BLaER1 treated with 17β-estradiol and CSF1 and Interleukin-3, amounts not matched to agents 10 nM and 100 nM (cell line): ENCODE data around the gene POLDIP2.
A peak's percentile ranks its signal among the peaks of the same experiment; 100 is the strongest.
"Not testable (repeated sequence)": the region's sequence is repeated elsewhere in the genome, so short reads cannot be mapped to it uniquely, and the experiment has no call there.

Experiments used
- H3K27ac ChIP-seq, 11 experiments: shearing (Covaris generic); formaldehyde crosslinking; 2 replicates each; pipeline ENCODE4 v1.8.1; 2022
- H3K27me3 ChIP-seq, 11 experiments: shearing (Covaris generic); formaldehyde crosslinking; 2 replicates each; pipeline ENCODE4 v1.8.1; 2022
- H3K36me3 ChIP-seq, 11 experiments: shearing (Covaris generic); formaldehyde crosslinking; 2 replicates each; pipeline ENCODE4 v1.8.1; 2022
- H3K4me1 ChIP-seq, 10 experiments: shearing (Covaris generic); formaldehyde crosslinking; 2 replicates each; pipeline ENCODE4 v1.8.1; 2022
- H3K4me2 ChIP-seq, 11 experiments: shearing (Covaris generic); formaldehyde crosslinking; 2 replicates each; pipeline ENCODE4 v1.8.1; 2022
- H3K4me3 ChIP-seq, 10 experiments: shearing (Covaris generic); formaldehyde crosslinking; 2 replicates each; pipeline ENCODE4 v1.8.1; 2022
- H3K9ac ChIP-seq, 11 experiments: shearing (Covaris generic); formaldehyde crosslinking; 2 replicates each; pipeline ENCODE4 v1.8.1; 2022
- H3K9me3 ChIP-seq, 11 experiments: shearing (Covaris generic); formaldehyde crosslinking; replicated peaks in 1 of 11; 2 replicates each; pipeline ENCODE4 v1.8.1; 2022
- H4K20me1 ChIP-seq, 11 experiments: shearing (Covaris generic); formaldehyde crosslinking; 2 replicates each; pipeline ENCODE4 v1.8.1; 2022
- Cebpa-rat ChIP-seq, 11 experiments: shearing (Covaris generic); IDR thresholded peaks; 2 replicates each; pipeline ENCODE4 v1.8.1; 2022

The POLDIP2 gene

DNA sequence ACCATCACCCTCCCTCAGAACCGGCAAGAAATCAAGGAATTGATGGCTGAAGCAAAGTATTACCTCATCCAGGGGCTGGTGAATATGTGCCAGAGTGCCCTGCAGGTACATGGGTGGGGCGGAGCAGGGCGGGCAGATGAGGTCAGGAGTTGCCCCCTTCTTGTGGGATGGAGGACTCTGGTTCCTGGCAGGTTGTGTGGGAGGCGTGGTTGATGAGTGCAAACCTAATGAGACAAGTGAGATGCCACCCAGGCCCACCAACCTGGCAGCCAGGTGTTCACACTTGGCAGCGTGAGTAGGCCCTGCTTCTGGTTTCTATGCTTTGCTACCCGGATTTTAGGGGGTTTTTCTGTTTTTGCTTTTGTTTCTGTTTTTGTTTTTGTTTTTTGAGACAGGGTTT is 17.0 kb downstream of the POLDIP2 start:
- peaks cover 12 to 32% (median 15%) of the 10 kb centered on the region in 10 experiments for H3K4me1 ChIP-seq
- no peak overlapping the region for H3K27ac ChIP-seq
- H4K20me1 ChIP-seq, result peaks cover 0 to 56% (median 43%) of the 10 kb centered on the region in 11 experiments; a peak in 14 of 22 replicates
- H3K9me3 ChIP-seq, result no peaks in the 10 kb centered on the region
- no peak overlapping the region for H3K4me3 ChIP-seq
- no peaks in the 10 kb centered on the region for H3K27me3 ChIP-seq
- no peak for TF ChIP-seq Cebpa-rat (IDR thresholded peaks at IDR 0.05)
- no peak overlapping the region; a peak in 1 of 22 replicates for H3K9ac ChIP-seq
- H3K4me2 ChIP-seq, result no peak overlapping the region
- H3K36me3 ChIP-seq, result peaks cover 52 to 72% (median 60%) of the 10 kb centered on the region in 11 experiments

DNA sequence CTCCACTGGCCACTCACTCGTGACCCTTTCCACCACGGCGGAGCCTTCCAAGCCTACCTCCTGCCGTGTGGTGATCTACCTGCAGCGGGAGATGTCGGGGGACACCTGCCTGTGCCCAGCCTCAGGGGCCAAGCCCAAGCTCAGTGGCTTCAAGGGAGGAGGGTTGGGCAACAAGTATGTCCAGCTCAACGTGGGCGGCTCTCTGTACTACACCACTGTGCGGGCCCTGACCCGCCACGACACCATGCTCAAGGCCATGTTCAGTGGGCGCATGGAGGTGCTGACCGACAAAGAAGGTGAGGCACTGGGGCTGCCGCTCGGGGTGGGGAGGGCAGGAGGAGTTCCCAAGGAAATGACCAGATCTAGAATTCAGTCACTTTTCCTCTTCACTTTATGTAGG is 17.9 kb downstream of the POLDIP2 start:
- no peak overlapping the region for H3K27ac ChIP-seq
- H4K20me1 ChIP-seq, result peaks cover 0 to 47% (median 38%) of the 10 kb centered on the region in 11 experiments; a peak in 14 of 22 replicates
- H3K9ac ChIP-seq, result no peak overlapping the region
- H3K4me2 ChIP-seq, result no peak overlapping the region
- H3K4me1 ChIP-seq, result peaks cover 16 to 26% (median 20%) of the 10 kb centered on the region in 10 experiments
- H3K36me3 ChIP-seq, result peaks cover 42 to 62% (median 50%) of the 10 kb centered on the region in 11 experiments
- TF ChIP-seq Cebpa-rat (IDR thresholded peaks at IDR 0.05), result no peak
- H3K27me3 ChIP-seq, result no peaks in the 10 kb centered on the region
- no peaks in the 10 kb centered on the region for H3K9me3 ChIP-seq
- no peak overlapping the region for H3K4me3 ChIP-seq

DNA sequence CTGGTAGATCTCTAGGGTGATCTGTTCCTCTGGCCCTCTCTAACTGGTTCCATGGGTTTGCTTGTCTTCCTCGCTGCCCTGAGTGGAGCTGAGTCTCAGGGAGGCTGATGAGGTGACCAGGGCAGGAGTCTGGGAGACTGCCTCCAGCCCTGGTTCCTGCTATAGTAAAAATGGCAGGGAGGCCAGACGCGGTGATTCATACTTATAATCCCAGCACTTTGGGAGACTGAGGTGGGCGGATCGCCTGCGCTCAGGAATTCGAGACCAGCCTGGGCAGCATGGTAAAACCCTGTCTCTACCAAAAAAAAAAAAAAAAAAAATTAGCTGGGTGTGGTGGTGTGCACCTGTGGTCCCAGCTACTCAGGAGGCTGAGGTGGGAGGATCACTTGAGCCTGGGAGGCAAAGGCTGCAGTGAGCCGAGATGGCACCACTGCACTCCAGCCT is 18.5 kb downstream of the POLDIP2 start:
- H3K4me3 ChIP-seq, H3K27me3 ChIP-seq, H3K27ac ChIP-seq, H3K4me2 ChIP-seq, H3K9me3 ChIP-seq: not testable (repeated sequence)
- Histone ChIP-seq H3K36me3 (peaks cover 36 to 56% (median 44%) of the 10 kb centered on the region in 11 experiments), H4K20me1 (peaks cover 0 to 44% (median 33%) of the 10 kb centered on the region in 11 experiments; a peak in 14 of 22 replicates), H3K9ac (0 out of 22 replicates have a peak overlapping the region, but pooled peaks of 1 of the 11 experiments have one; percentile 7), H3K4me1 (peaks cover 23 to 32% (median 26%) of the 10 kb centered on the region in 10 experiments)

DNA sequence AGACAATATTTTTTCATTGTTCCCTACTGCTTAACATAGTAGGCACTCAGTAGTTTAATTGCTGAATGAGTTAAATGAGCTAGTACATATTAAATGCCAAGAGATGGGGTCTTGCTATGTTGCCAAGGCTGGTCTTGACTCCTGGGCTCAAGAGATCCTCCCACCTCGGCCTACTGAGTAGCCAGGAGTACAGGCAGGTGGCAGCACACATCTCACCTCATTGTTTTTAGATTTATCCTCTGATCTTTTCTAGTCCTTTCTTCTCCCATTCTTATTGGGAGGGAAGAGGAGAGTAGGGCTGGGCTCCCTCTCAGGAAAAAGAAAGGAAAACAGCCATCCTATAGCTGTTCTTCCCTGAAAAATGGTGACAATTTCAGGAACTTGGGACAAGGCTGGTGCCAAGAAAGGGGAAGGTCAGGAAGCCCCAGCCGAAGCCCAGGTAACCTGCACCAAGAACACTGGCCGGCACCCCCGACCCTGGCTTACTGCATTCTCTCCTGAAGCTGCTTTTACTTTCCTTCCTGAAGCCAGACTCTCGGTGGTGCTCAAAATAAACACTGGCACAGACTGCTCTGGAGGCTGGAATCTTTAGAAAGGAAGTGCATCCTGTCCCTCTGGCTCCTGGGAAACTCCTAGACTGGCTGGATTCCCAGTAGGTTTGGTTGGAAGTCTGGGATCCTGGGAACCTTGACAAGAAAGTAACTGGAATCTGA is 19.1 kb downstream of the POLDIP2 start:
- peaks cover 28 to 38% (median 32%) of the 10 kb centered on the region in 10 experiments for H3K4me1 ChIP-seq
- H3K27ac ChIP-seq, result no peak overlapping the region
- no peaks in the 10 kb centered on the region for H3K9me3 ChIP-seq
- H3K27me3 ChIP-seq, result no peaks in the 10 kb centered on the region
- no peak for TF ChIP-seq Cebpa-rat (IDR thresholded peaks at IDR 0.05)
- peak overlapping the region in 1 of 11 experiments; percentile 7; a peak in 1 of 22 replicates for H3K9ac ChIP-seq
- peaks cover 0 to 48% (median 31%) of the 10 kb centered on the region in 11 experiments; a peak in 14 of 22 replicates for H4K20me1 ChIP-seq
- H3K4me2 ChIP-seq, result no peak overlapping the region
- peaks cover 33 to 50% (median 40%) of the 10 kb centered on the region in 11 experiments for H3K36me3 ChIP-seq
- no peak overlapping the region for H3K4me3 ChIP-seq

DNA sequence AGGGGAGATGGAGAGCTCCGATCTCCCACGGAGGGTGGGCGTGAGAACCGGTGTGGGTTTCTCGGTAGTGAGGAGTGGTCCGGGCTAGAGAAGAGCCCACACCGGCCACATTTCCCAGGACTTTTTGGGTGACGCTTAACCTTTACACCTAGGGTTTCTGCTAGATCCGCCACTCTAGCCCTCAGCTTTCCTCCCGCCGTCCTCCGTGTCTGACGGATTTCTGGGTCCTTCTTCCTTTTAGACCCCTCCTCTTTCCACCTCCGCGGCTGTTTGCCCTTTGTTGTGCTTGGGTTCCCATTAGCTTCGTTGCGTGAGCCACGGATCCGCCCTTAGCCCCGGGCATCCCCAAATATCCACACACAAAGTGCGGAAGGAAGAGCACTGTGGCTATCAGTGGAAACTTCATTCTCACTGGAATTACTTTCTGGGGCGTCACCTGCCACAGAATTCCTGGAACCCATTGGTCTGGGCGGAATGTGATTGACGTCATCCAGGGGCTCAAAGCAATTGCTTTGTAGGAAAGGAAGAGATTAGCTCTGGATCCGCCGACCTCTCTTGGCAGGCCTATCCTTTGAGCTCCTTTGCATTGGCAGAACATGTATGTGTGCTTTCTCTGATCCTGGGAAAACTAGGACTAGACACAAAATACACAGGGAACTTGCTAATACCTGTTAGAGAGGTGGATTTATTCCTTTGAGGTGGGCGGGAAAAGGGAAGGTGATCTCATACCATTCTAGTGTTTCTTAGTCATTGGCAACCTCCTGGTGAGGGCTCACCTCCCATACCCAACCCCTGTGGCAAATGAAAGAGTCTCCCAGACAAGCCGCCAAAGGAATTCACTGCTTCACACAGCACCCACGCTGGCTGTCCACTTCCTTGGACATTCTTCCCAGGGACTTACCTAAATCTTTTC is 21.1 kb downstream of the POLDIP2 start:
- H3K4me1 ChIP-seq, result peaks cover 28 to 45% (median 33%) of the 10 kb centered on the region in 10 experiments
- no peak for TF ChIP-seq Cebpa-rat (IDR thresholded peaks at IDR 0.05)
- H3K9me3 ChIP-seq, result no peaks in the 10 kb centered on the region
- H3K27ac ChIP-seq, result peak overlapping the region; percentile 43 to 88 (median 72)
- H3K4me3 ChIP-seq, result peak overlapping the region; percentile 78 to 96 (median 86)
- H3K36me3 ChIP-seq, result peaks cover 19 to 41% (median 30%) of the 10 kb centered on the region in 11 experiments; a peak in 21 of 22 replicates
- H4K20me1 ChIP-seq, result peaks cover 0 to 62% (median 31%) of the 10 kb centered on the region in 11 experiments; a peak in 14 of 22 replicates
- peak overlapping the region; percentile 76 to 89 (median 83) for H3K9ac ChIP-seq
- H3K27me3 ChIP-seq, result no peaks in the 10 kb centered on the region
- peak overlapping the region; percentile 89 to 98 (median 93) for H3K4me2 ChIP-seq

DNA sequence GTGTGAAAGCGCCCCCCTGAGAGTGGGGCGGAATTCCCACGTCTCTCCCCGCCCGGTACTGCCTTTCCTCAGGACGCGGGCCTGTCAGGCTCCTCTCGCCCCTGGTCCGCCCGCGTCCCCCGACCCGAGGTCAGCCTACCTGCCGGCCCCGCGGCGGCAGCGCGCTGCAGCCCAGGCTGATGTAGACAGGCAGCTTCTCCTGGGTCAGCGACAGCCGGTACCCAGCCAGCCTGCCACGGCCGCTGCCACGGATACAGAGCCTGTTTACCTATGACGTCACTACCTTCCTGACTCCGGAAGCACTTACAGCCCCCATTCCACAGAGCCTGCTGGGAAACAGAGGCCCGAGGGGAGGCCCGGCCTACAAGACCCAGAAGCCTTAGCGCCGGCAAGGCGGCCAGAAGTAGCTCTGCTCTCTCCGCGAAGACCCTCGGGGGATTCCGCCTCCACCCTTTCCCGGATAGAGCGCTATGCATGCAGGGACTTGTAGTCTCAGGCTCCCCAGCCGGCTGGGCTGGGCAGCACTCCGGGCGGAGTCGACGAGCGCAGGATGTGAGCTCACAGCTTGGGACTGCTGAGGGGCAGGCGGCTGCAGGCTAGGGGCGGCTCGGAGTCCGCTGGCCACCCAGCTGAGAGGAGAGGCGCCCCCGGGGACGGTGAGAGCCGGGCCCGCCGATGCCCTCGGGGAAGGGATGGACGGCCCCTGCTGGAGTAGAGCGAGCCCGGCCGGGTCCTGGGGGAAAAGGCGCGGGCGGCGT is 21.9 kb downstream of the POLDIP2 start, which contains the start of the genes IFT20 and TNFAIP1:
Gene IFT20, minus strand, starts transcription at position 272 of the 758 bp plus-strand sequence. CDS start 3,487 bp downstream, outside the sequence.
Gene TNFAIP1, plus strand, starts transcription at position 561 of the 758 bp plus-strand sequence. CDS start 3,761 bp downstream, outside the sequence.
- H4K20me1 ChIP-seq, result peaks cover 0 to 70% (median 31%) of the 10 kb centered on the region in 11 experiments; a peak in 14 of 22 replicates
- H3K9me3 ChIP-seq, result no peaks in the 10 kb centered on the region
- no peak for TF ChIP-seq Cebpa-rat (IDR thresholded peaks at IDR 0.05)
- H3K36me3 ChIP-seq, result peaks cover 19 to 41% (median 30%) of the 10 kb centered on the region in 11 experiments
- peaks cover 28 to 45% (median 33%) of the 10 kb centered on the region in 10 experiments for H3K4me1 ChIP-seq
- H3K9ac ChIP-seq, result peak within 1 kb of the TSS; percentile 76 to 89 (median 83)
- H3K4me2 ChIP-seq, result peak within 1 kb of the TSS; percentile 92 to 98 (median 96)
- peak within 1 kb of the TSS; percentile 78 to 96 (median 86) for H3K4me3 ChIP-seq
- H3K27ac ChIP-seq, result peak within 1 kb of the TSS; percentile 51 to 88 (median 74)
- H3K27me3 ChIP-seq, result no peaks in the 10 kb centered on the region

DNA sequence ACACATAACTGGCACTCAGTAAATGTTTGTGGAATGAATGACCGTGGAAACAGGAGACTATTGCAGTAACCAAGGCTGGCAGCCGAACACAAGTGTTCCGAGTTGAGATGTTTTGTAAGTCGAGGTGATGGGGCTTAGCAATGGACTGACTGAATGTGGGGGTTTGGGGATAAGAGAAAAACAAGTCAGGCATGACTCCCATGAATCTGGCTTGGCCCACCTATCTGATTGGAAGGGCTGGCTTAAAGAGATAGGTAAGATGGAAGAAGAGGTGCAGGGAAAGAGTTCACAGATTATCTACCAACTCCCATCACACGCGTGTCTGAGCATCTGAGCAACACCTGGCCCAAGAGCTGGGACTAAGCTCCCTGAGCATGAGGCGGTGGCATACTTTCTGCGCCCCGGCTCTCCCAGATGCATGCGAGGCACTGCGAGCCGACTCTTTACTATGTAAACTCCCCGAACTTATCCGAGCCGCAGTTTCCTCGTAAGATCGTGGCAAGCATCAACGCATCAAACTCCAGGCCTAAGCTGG is 22.6 kb downstream of the POLDIP2 start:
- TF ChIP-seq Cebpa-rat (IDR thresholded peaks at IDR 0.05), result no peak
- Histone ChIP-seq H3K4me2 (peak overlapping the region; percentile 88 to 97 (median 93)), H4K20me1 (peaks cover 0 to 66% (median 25%) of the 10 kb centered on the region in 11 experiments; a peak in 14 of 22 replicates), H3K9me3 (no peaks in the 10 kb centered on the region), H3K27ac (peak overlapping the region; percentile 51 to 88 (median 67); a peak in 21 of 22 replicates), H3K4me3 (peak overlapping the region; percentile 78 to 96 (median 86)), H3K9ac (peak overlapping the region; percentile 76 to 89 (median 83)), H3K4me1 (peaks cover 28 to 45% (median 33%) of the 10 kb centered on the region in 10 experiments), H3K27me3 (no peaks in the 10 kb centered on the region), H3K36me3 (peaks cover 19 to 41% (median 28%) of the 10 kb centered on the region in 11 experiments)
